Activated T-helper 2 cell treated with anti-CD3 and anti-CD28 coated beads, Interferon-gamma antibody, Interleukin-2, Interleukin-4, amounts not matched to agents 10 μg/mL and 5 μg/mL and 100 μg/mL, durations not matched to agents 14 hours and 24 hours and 36 hours (primary cell): Measurements from ENCODE around the gene IQUB. TPM values are rescaled to one million over a fixed set of nuclear protein-coding genes. Genes with fewer than 3 reads are reported as not detected.

Experiments
- DNase-seq: peaks from one replicate; pipeline ENCODE4 v3.0.0; 2021; ENCODE audit warnings: low spot score
- H3K27ac Mint-ChIP-seq: one replicate; pipeline ENCODE4 v1.8.0; 2021; ENCODE audit warnings: mixed read lengths
- H3K27me3 Mint-ChIP-seq: one replicate; pipeline ENCODE4 v1.8.0; 2021; ENCODE audit warnings: low read depth, mixed read lengths
- H3K36me3 Mint-ChIP-seq: one replicate; pipeline ENCODE4 v1.8.0; 2021; ENCODE audit warnings: low read depth, mixed read lengths
- H3K4me1 Mint-ChIP-seq: one replicate; pipeline ENCODE4 v1.8.0; 2021; ENCODE audit warnings: low read depth, mixed read lengths
- H3K4me3 Mint-ChIP-seq: one replicate; pipeline ENCODE4 v1.8.0; 2021; ENCODE audit warnings: low read depth, mild to moderate bottlenecking, moderate library complexity, mixed read lengths
- H3K9me3 Mint-ChIP-seq: one replicate; pipeline ENCODE4 v1.8.0; 2021; ENCODE audit warnings: mixed read lengths
- intact Hi-C: fragments of 100-400 bp; cut with micrococcal nuclease; formaldehyde crosslinking; loops from one replicate; pipeline ENCODE4 v1.15.1; 2023
- total RNA-seq: library from RNA; stranded (reverse); gene quantifications from 2 replicates; pipeline ENCODE4 v1.2.3, GENCODE V29; 2022

Gene IQUB
- total RNA-seq, 1 donor from 2014 or later, result 0.25 TPM

- Mint-ChIP-seq H3K4me1 (no peaks in the 10 kb centered on the region), H3K27me3 (no peaks in the 10 kb centered on the region), H3K36me3 (no peaks in the 10 kb centered on the region), H3K27ac (no peak overlapping the region), H3K9me3 (no peaks in the 10 kb centered on the region), H3K4me3 (no peak overlapping the region)
- DNase-seq, result no peak
- intact Hi-C loops, result no loop called here
Measured at GRCh38 chr7:123472327-123472726, 62.1 kb downstream of the IQUB start.

GRCh38 chr7:123468303-123468702 is 66.1 kb downstream of the IQUB start:
- no peaks in the 10 kb centered on the region for H3K9me3 Mint-ChIP-seq
- no peak for DNase-seq
- H3K4me3 Mint-ChIP-seq, result no peak overlapping the region
- no peak overlapping the region for H3K27ac Mint-ChIP-seq
- intact Hi-C loops, result no loop called here
- no peaks in the 10 kb centered on the region for H3K4me1 Mint-ChIP-seq
- no peaks in the 10 kb centered on the region for H3K36me3 Mint-ChIP-seq
- H3K27me3 Mint-ChIP-seq, result no peaks in the 10 kb centered on the region

- intact Hi-C loops, result no loop called here
- no peak for DNase-seq
- H3K27ac Mint-ChIP-seq, result no peak overlapping the region
- no peaks in the 10 kb centered on the region for H3K36me3 Mint-ChIP-seq
- no peak overlapping the region for H3K4me3 Mint-ChIP-seq
- H3K9me3 Mint-ChIP-seq, result no peaks in the 10 kb centered on the region
- H3K27me3 Mint-ChIP-seq, result no peaks in the 10 kb centered on the region
- no peaks in the 10 kb centered on the region for H3K4me1 Mint-ChIP-seq
Measured at GRCh38 chr7:123463890-123464289, 70.5 kb downstream of the IQUB start.

DNA sequence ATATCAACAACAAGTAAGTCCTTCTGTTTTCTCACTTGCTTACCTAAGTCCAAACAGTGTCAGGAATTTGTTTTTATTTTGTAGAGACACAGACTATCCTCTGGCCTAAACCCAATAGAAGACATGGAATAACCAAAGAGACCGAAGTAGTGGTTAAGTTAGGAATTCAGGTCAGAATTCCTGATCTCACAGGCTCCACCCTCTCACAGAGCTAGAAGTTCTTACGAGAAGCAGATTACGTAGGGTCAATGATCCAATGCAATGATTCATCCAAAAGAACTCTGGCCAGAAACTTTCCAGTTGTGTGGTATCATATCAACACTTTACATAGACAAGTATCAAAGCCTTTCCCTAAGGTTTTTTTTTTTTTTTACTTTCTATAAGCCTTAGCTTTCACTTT is 73.8 kb downstream of the IQUB start:
- H3K36me3 Mint-ChIP-seq, result no peaks in the 10 kb centered on the region
- H3K4me1 Mint-ChIP-seq, result no peaks in the 10 kb centered on the region
- no peaks in the 10 kb centered on the region for H3K9me3 Mint-ChIP-seq
- no peak for DNase-seq
- no peaks in the 10 kb centered on the region for H3K27me3 Mint-ChIP-seq
- H3K27ac Mint-ChIP-seq, result no peak overlapping the region
- no peak overlapping the region for H3K4me3 Mint-ChIP-seq
- intact Hi-C loops, result no loop called here

- intact Hi-C loops, result no loop called here
- no peak overlapping the region for H3K4me3 Mint-ChIP-seq
Measured at GRCh38 chr7:123455965-123456470, 78.4 kb downstream of the IQUB start.

GRCh38 chr7:123440101-123440548 is 94.3 kb downstream of the IQUB start:
- Mint-ChIP-seq H3K4me3 (no peak overlapping the region), H3K27me3 (no peaks in the 10 kb centered on the region), H3K9me3 (no peaks in the 10 kb centered on the region), H3K27ac (no peak overlapping the region), H3K36me3 (no peaks in the 10 kb centered on the region), H3K4me1 (no peaks in the 10 kb centered on the region)
- intact Hi-C loops, result no loop called here
- DNase-seq, result no peak

More at GRCh38 chr7:123455965-123456470, 78.4 kb downstream of the IQUB start:
- Mint-ChIP-seq H3K27me3 (no peaks in the 10 kb centered on the region), H3K4me1 (no peaks in the 10 kb centered on the region), H3K36me3 (no peaks in the 10 kb centered on the region), H3K27ac (no peak overlapping the region), H3K9me3 (no peaks in the 10 kb centered on the region)
- no peak for DNase-seq

GRCh38 chr7:123439191-123439590 is 95.2 kb downstream of the IQUB start:
- no peaks in the 10 kb centered on the region for H3K27me3 Mint-ChIP-seq
- no peak for DNase-seq
- intact Hi-C loops, result no loop called here
- no peaks in the 10 kb centered on the region for H3K36me3 Mint-ChIP-seq
- no peaks in the 10 kb centered on the region for H3K4me1 Mint-ChIP-seq
- H3K27ac Mint-ChIP-seq, result no peak overlapping the region
- H3K9me3 Mint-ChIP-seq, result no peaks in the 10 kb centered on the region
- no peak overlapping the region for H3K4me3 Mint-ChIP-seq

GRCh38 chr7:123437447-123437995 is 96.9 kb downstream of the IQUB start:
- H3K27ac Mint-ChIP-seq, result no peak overlapping the region
- intact Hi-C loops, result no loop called here

GRCh38 chr7:123435080-123435700 is 99.2 kb downstream of the IQUB start:
- H3K36me3 Mint-ChIP-seq, result no peaks in the 10 kb centered on the region
- H3K4me1 Mint-ChIP-seq, result peaks cover 2% of the 10 kb centered on the region
- H3K4me3 Mint-ChIP-seq, result no peak overlapping the region
- H3K27ac Mint-ChIP-seq, result no peak overlapping the region
- H3K27me3 Mint-ChIP-seq, result no peaks in the 10 kb centered on the region
- no peak for DNase-seq
- no peaks in the 10 kb centered on the region for H3K9me3 Mint-ChIP-seq
- intact Hi-C loops, result no loop called here

More at GRCh38 chr7:123437447-123437995, 96.9 kb downstream of the IQUB start:
- H3K36me3 Mint-ChIP-seq, result no peaks in the 10 kb centered on the region
- H3K4me3 Mint-ChIP-seq, result no peak overlapping the region
- no peak for DNase-seq
- H3K27me3 Mint-ChIP-seq, result no peaks in the 10 kb centered on the region
- H3K4me1 Mint-ChIP-seq, result peaks cover 2% of the 10 kb centered on the region
- H3K9me3 Mint-ChIP-seq, result no peaks in the 10 kb centered on the region

- Mint-ChIP-seq H3K27ac (no peak overlapping the region), H3K27me3 (no peaks in the 10 kb centered on the region), H3K4me3 (no peak overlapping the region), H3K36me3 (no peaks in the 10 kb centered on the region), H3K4me1 (peaks cover 2% of the 10 kb centered on the region), H3K9me3 (no peaks in the 10 kb centered on the region)
- intact Hi-C loops, result no loop called here
- DNase-seq, result no peak
Measured at GRCh38 chr7:123433665-123434064, 100.7 kb downstream of the IQUB start.

DNA sequence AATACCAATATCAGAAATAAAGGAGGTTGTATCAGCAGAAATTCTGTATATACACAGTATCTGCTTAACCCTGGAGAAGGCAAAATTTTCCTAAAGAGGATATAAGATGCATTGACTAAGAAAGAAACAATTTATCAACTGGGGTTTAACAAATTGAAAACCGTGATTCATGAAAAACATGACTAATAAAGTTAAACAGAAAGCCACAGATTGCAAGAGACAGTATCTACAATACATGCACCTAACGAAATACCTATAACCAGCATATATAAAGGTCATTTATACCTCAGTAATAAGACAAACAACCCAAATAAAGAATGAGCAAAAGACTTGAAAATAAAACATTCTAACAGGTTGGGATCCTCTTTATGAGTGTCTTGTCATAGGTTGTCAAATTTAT is 101.8 kb downstream of the IQUB start:
- H3K4me3 Mint-ChIP-seq, result no peak overlapping the region
- no peaks in the 10 kb centered on the region for H3K36me3 Mint-ChIP-seq
- no peaks in the 10 kb centered on the region for H3K27me3 Mint-ChIP-seq
- peaks cover 2% of the 10 kb centered on the region for H3K4me1 Mint-ChIP-seq
- no peaks in the 10 kb centered on the region for H3K9me3 Mint-ChIP-seq
- intact Hi-C loops, result no loop called here
- DNase-seq, result no peak
- no peak overlapping the region for H3K27ac Mint-ChIP-seq

GRCh38 chr7:123431075-123431614 is 103.2 kb downstream of the IQUB start:
- Mint-ChIP-seq H3K4me1 (peaks cover 2% of the 10 kb centered on the region), H3K27me3 (no peaks in the 10 kb centered on the region), H3K27ac (no peak overlapping the region), H3K4me3 (no peak overlapping the region), H3K36me3 (no peaks in the 10 kb centered on the region), H3K9me3 (no peaks in the 10 kb centered on the region)
- intact Hi-C loops, result no loop called here
- no peak for DNase-seq

GRCh38 chr7:123425246-123425645 is 109.1 kb downstream of the IQUB start:
- Mint-ChIP-seq H3K27ac (no peak overlapping the region), H3K9me3 (no peaks in the 10 kb centered on the region), H3K36me3 (no peaks in the 10 kb centered on the region), H3K27me3 (no peaks in the 10 kb centered on the region), H3K4me3 (no peak overlapping the region), H3K4me1 (no peaks in the 10 kb centered on the region)
- no peak for DNase-seq
- intact Hi-C loops, result no loop called here
